ENCODE results near the gene RAB6B.

Gene RAB6B

GRCh38 chr3:133895208-133896001 lies at the start of gene RAB6B:
Gene RAB6B, minus strand, starts transcription at chr3:133895882. Its CDS starts 416 bp downstream, at chr3:133895466.
- no peak for DNase-seq

- no peak for DNase-seq
Observed at GRCh38 chr3:133944641-133945380, 49.1 kb upstream of the RAB6B start.

- DNase-seq = no peak
Observed at GRCh38 chr3:133944181-133944580, 48.5 kb upstream of the RAB6B start.

- DNase-seq = no peak
Observed at GRCh38 chr3:133943639-133944141, 48.0 kb upstream of the RAB6B start.

- no peak for DNase-seq
Observed at GRCh38 chr3:133943031-133943535, 47.4 kb upstream of the RAB6B start.

GRCh38 chr3:133941415-133941821 lies 45.7 kb upstream of the RAB6B start:
- no peak for DNase-seq

GRCh38 chr3:133940536-133940935 lies 44.9 kb upstream of the RAB6B start:
- DNase-seq = no peak

GRCh38 chr3:133939463-133939835 lies 43.8 kb upstream of the RAB6B start:
- DNase-seq = no peak

- no peak for DNase-seq
Observed at GRCh38 chr3:133938770-133939462, 43.2 kb upstream of the RAB6B start.

- DNase-seq = no peak
Observed at GRCh38 chr3:133937756-133938601, 42.3 kb upstream of the RAB6B start.

- DNase-seq = no peak
Observed at GRCh38 chr3:133937061-133937686, 41.5 kb upstream of the RAB6B start.

GRCh38 chr3:133935843-133936769 lies 40.4 kb upstream of the RAB6B start:
- no peak for DNase-seq

- no peak for DNase-seq
Observed at GRCh38 chr3:133934996-133935842, 39.5 kb upstream of the RAB6B start.

- DNase-seq = no peak
Observed at GRCh38 chr3:133934073-133934970, 38.6 kb upstream of the RAB6B start.

- DNase-seq = no peak
Observed at GRCh38 chr3:133933097-133934024, 37.7 kb upstream of the RAB6B start.

- DNase-seq = no peak
Observed at GRCh38 chr3:133932009-133932408, 36.3 kb upstream of the RAB6B start.

GRCh38 chr3:133931084-133931483 lies 35.4 kb upstream of the RAB6B start:
- DNase-seq = no peak
